Pancreas (tissue), 10 donors: ENCODE measurements around the gene SSH3. TPM values are rescaled to one million over a fixed set of nuclear protein-coding genes. Genes with fewer than 3 reads are reported as not detected.
A peak's percentile ranks its signal among the peaks of the same experiment; 100 is the strongest.

Experiments
- ATAC-seq, 4 donors: fragments of 200-7000 bp; cut with Tn5 transposase; one replicate each; pipeline versions ENCODE4 v1.8.0 to v1.9.1; 2020; ENCODE audit warnings: mild to moderate bottlenecking in 4 of 4, moderate library complexity in 4 of 4
- DNase-seq, 6 donors: peaks; one replicate each; pipeline ENCODE4 v3.0.0-alpha.2; 2020
- FAIRE-seq: peaks from 2 replicates; lab custom pipeline; 2012; peaks lifted over from hg19 to GRCh38; lab: Jason Lieb, UNC
- H3K27ac ChIP-seq, 4 donors: fragments of 200-600 bp; sonication (generic); 1 replicate in 3 of 4; 2 replicates in 1 of 4; pipeline versions ENCODE4 v1.5.0 to v1.8.0; 2020
- H3K27me3 ChIP-seq, 4 donors: fragments of 200-600 bp; one replicate each; pipeline ENCODE4 v1.8.0; 2021
- H3K36me3 ChIP-seq, 3 donors: fragments of 200-600 bp; sonication (generic) in 1 of 3; one replicate each; pipeline versions ENCODE4 v1.5.0 to v1.8.0; 2020 to 2021
- H3K4me1 ChIP-seq, 3 donors: fragments of 200-600 bp; one replicate each; pipeline ENCODE4 v1.8.0; 2021
- H3K4me3 ChIP-seq, 4 donors: fragments of 200-600 bp; sonication (generic) in 2 of 4; one replicate each; pipeline versions ENCODE4 v1.5.0 to v1.8.0; 2020 to 2021
- H3K9me3 ChIP-seq, 4 donors: fragments of 200-600 bp; one replicate each; pipeline ENCODE4 v1.8.0; 2021
- CTCF ChIP-seq, 4 donors: fragments of 200-600 bp; sonication (generic) in 3 of 4; IDR thresholded peaks; one replicate each; pipeline versions ENCODE4 v1.5.0 to v1.8.0; 2021; ENCODE audit warnings: antibody characterized with exemption in 4 of 4
- WGBS, 2 donors: extraction: QIAGEN DNeasy Blood & Tissue Kit; methylation state at CpG; one replicate each; pipeline ENCODE4 v1.1.7; 2013; 5-methylcytosine and 5-hydroxymethylcytosine counted together
- intact Hi-C, 3 donors: fragments of 100-400 bp; cut with DNase I; formaldehyde crosslinking; loops; one replicate each; pipeline versions ENCODE4 v1.11.1 to v1.14.2; 2022
- polyA plus RNA-seq, 2 donors: library from polyadenylated mRNA; stranded (reverse); fragments of 200-250 nt; gene quantifications; one replicate each; pipeline ENCODE4 v1.2.3, GENCODE V29; 2013
- total RNA-seq, 6 donors: library from RNA; stranded (reverse); fragmentation: NEBNext Ultra II Directional in 4 of 6; extraction: Animal tissue kit (Norgen Biotek cat#: 25700) in 4 of 6; gene quantifications; one replicate each; pipeline versions ENCODE4 v1.2.1 to v1.2.4, GENCODE V29; 2021 to 2023
- donor health status: healthy with polysubstance abuse.
- donor health status: DM: no; HTN: no; CAD: no; lungs with moderate emphysema.
- donor health status: DM: no; HTN: no; CAD: no.
- donor health status: control.
- donor health status: control.
- donor health status: Bipolar disorder and iron deficiency.
- donor health status: DM: yes; HTN: yes; CAD: no.
- donor health status: DM: no; HTN: no; CAD: no.
- donor health status: DM: no; HTN: no; CAD: no.
- donor health status: DM: yes; HTN: yes; CAD: no.

The SSH3 gene
- total and polyA plus RNA-seq, 8 donors = 15.2 to 29.2 (median 23.3) TPM

GRCh38 chr11:67285541-67286498 is 17.5 kb upstream of the SSH3 start:
- H3K4me1 ChIP-seq = peaks cover 6 to 12% (median 9%) of the 10 kb centered on the region in 3 donors
- H3K36me3 ChIP-seq = peaks cover 4 to 47% (median 36%) of the 10 kb centered on the region in 3 donors
- no peaks in the 10 kb centered on the region for H3K9me3 ChIP-seq
- H3K27ac ChIP-seq = peak overlapping the region in 2 of 4 donors; percentile 90 to 94
- intact Hi-C loops = no loop called here
- 88 to 91% methylated on average over 39 of the region's 39 CpGs for WGBS, 2 donors
- FAIRE-seq = no peak
- no peak for ATAC-seq
- no peaks in the 10 kb centered on the region for H3K27me3 ChIP-seq
- H3K4me3 ChIP-seq = no peak overlapping the region
- no peak for TF ChIP-seq CTCF (IDR thresholded peaks at IDR 0.05)
- peak in 2 of 6 donors; percentile 33 to 82 for DNase-seq

- peak in 2 of 6 donors; percentile 40 to 69 for DNase-seq
- Histone ChIP-seq H3K27me3 (no peaks in the 10 kb centered on the region), H3K4me3 (no peak overlapping the region), H3K27ac (peak overlapping the region in 3 of 4 donors; percentile 22 to 94 (median 90)), H3K4me1 (peaks cover 6 to 12% (median 9%) of the 10 kb centered on the region in 3 donors), H3K9me3 (no peaks in the 10 kb centered on the region), H3K36me3 (peaks cover 4 to 39% (median 27%) of the 10 kb centered on the region in 3 donors)
- WGBS, 2 donors = 80% methylated on average over 8 of the region's 8 CpGs
- intact Hi-C loops = no loop called here
- TF ChIP-seq CTCF (IDR thresholded peaks at IDR 0.05) = no peak
- ATAC-seq = peak in 2 of 4 donors; percentile 2
- no peak for FAIRE-seq
Observed at GRCh38 chr11:67286621-67287333, 16.6 kb upstream of the SSH3 start.

DNA sequence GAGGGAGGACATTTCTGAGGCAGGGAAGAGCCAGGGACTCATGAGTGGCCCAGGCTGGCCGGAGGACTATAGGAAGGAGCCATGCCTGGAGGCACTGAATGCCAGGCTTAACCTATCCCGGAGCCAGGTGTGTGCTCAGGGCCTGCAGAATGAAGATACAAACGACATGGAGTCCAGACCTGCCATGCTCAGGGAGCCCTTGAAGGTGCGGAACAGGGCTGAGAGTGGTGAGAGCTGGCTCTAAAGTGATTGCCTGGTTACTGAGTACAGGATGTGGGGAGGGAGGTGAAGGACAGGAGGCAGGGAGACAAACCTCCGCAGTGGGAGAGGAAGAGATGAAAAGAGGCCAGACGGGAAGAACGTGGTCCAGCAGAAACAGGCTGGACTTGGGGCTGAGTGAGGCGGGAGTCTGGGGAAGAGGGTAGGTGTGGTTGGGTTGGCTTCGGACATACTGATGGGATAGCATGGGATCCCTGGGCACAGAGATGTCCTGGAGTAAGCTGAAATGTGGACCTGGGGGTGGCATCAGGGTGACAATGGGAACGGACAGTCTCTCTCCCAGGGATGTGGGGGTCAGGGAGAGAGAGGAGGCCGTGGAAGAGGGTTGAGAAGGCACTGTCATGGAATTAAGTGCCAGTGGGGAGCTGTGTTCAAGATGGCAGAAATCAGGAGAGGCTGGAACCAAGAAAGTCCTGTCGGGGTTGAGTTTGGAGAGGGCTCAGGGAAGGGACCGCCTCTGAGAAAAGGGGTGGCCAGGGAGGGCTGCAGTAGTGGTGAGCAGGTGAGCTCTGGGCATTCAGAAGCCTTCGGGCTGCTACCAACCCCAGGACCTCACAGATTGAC is 15.8 kb upstream of the SSH3 start:
- ATAC-seq = no peak
- TF ChIP-seq CTCF (IDR thresholded peaks at IDR 0.05) = no peak
- Histone ChIP-seq H3K27ac (peak overlapping the region; percentile 74 to 94 (median 90)), H3K27me3 (no peaks in the 10 kb centered on the region), H3K36me3 (peaks cover 4 to 31% (median 20%) of the 10 kb centered on the region in 3 donors), H3K4me1 (peaks cover 6 to 12% (median 9%) of the 10 kb centered on the region in 3 donors), H3K9me3 (no peaks in the 10 kb centered on the region), H3K4me3 (peak overlapping the region in 1 of 4 donors; percentile 51)
- no peak for FAIRE-seq
- 84 to 86% methylated on average over 14 of the region's 14 CpGs for WGBS, 2 donors
- peak in 2 of 6 donors; percentile 25 to 35 for DNase-seq
- intact Hi-C loops = no loop called here

- peaks cover 4 to 25% (median 19%) of the 10 kb centered on the region in 3 donors for H3K36me3 ChIP-seq
Observed at GRCh38 chr11:67288198-67288451, 15.2 kb upstream of the SSH3 start.

More at GRCh38 chr11:67288198-67288451, 15.2 kb upstream of the SSH3 start:
- no peak for ATAC-seq
- DNase-seq = peak in 1 of 6 donors; percentile 46
- H3K27ac ChIP-seq = peak overlapping the region; percentile 74 to 94 (median 90)
- peak overlapping the region; percentile 51 to 74 (median 66) for H3K4me3 ChIP-seq
- 59 to 62% methylated on average over 4 of the region's 4 CpGs for WGBS, 2 donors
- intact Hi-C loops = no loop called here
- no peaks in the 10 kb centered on the region for H3K27me3 ChIP-seq
- no peak for FAIRE-seq
- peaks cover 6 to 12% (median 9%) of the 10 kb centered on the region in 3 donors for H3K4me1 ChIP-seq
- no peaks in the 10 kb centered on the region for H3K9me3 ChIP-seq
- no peak for TF ChIP-seq CTCF (IDR thresholded peaks at IDR 0.05)
